WTC11 (cell line): ENCODE data around the gene CDH22. TPM values are rescaled to one million over a fixed set of nuclear protein-coding genes. Genes with fewer than 3 reads are reported as not detected.

ENCODE experiments used
- ATAC-seq: fragments of 200-7000 bp; cut with Tn5 transposase; 2 replicates; pipeline ENCODE4 v1.10.0; 2021; ENCODE audit warnings: mild to moderate bottlenecking, moderate library complexity
- CTCF ChIA-PET: fragments of 300-600 bp; sonication (Branson Sonifier 250); formaldehyde crosslinking; loops from one replicate; lab custom pipeline; 2021; ENCODE audit warnings: antibody characterized with exemption; lab: Charles Lee
- POLR2A ChIA-PET: fragments of 350-600 bp; sonication (Branson Sonifier 250); formaldehyde crosslinking; loops from one replicate; lab custom pipeline; 2021; ENCODE audit warnings: antibody characterized with exemption; lab: Charles Lee
- DNase-seq: peaks from one replicate; pipeline ENCODE4 v3.0.0; 2021; ENCODE audit warnings: low spot score
- H3K27ac Mint-ChIP-seq: 2 replicates; pipeline ENCODE4 v1.8.0; 2021; ENCODE audit warnings: mixed read lengths
- H3K27me3 Mint-ChIP-seq: 2 replicates; pipeline ENCODE4 v1.8.0; 2021; ENCODE audit warnings: low read depth, mild to moderate bottlenecking, moderate library complexity, mixed read lengths
- H3K36me3 Mint-ChIP-seq: 2 replicates; pipeline ENCODE4 v1.8.0; 2021; ENCODE audit warnings: mixed read lengths
- H3K4me1 Mint-ChIP-seq: 2 replicates; pipeline ENCODE4 v1.8.0; 2022; ENCODE audit warnings: mixed read lengths
- H3K4me3 Mint-ChIP-seq: 2 replicates; pipeline ENCODE4 v1.8.0; 2021; ENCODE audit warnings: mild to moderate bottlenecking, moderate library complexity, mixed read lengths
- H3K9me3 Mint-ChIP-seq: 2 replicates; pipeline ENCODE4 v1.8.0; 2021; ENCODE audit warnings: mixed read lengths
- ARID4B ChIP-seq: sonication (generic); formaldehyde crosslinking; IDR thresholded peaks from 2 replicates; pipeline ENCODE4 v1.8.0; 2023; ENCODE audit warnings: missing genetic modification reagents, mild to moderate bottlenecking, borderline replicate concordance
- FOXJ3 ChIP-seq: sonication (generic); formaldehyde crosslinking; IDR thresholded peaks from 2 replicates; pipeline ENCODE4 v1.9.0; 2021; ENCODE audit warnings: missing genetic modification reagents, mild to moderate bottlenecking, borderline replicate concordance
- NFATC4 ChIP-seq: fragments of 250-450 bp; sonication (Bioruptor Pico); IDR thresholded peaks from 2 replicates; pipeline ENCODE4 v1.9.0; 2021; ENCODE audit warnings: mild to moderate bottlenecking
- STAT6 ChIP-seq: sonication (generic); formaldehyde crosslinking; conservative IDR thresholded peaks from 2 replicates; pipeline ENCODE4 v1.8.1; 2023; ENCODE audit warnings: mild to moderate bottlenecking, low read depth, missing genetic modification reagents, moderate library complexity
- TCF7 ChIP-seq: sonication (generic); formaldehyde crosslinking; IDR thresholded peaks from 2 replicates; pipeline ENCODE4 v1.8.0; 2022; ENCODE audit warnings: mild to moderate bottlenecking, low read depth, missing genetic modification reagents, moderate library complexity
- USF1 ChIP-seq: sonication (generic); formaldehyde crosslinking; IDR thresholded peaks from 2 replicates; pipeline ENCODE4 v1.8.0; 2022; ENCODE audit warnings: mild to moderate bottlenecking, missing genetic modification reagents
- ZMAT4 ChIP-seq: fragments of 250-450 bp; sonication (Bioruptor Pico); IDR thresholded peaks from 2 replicates; pipeline ENCODE4 v1.9.0; 2021; ENCODE audit warnings: mild to moderate bottlenecking
- ZNF121 ChIP-seq: sonication (generic); formaldehyde crosslinking; IDR thresholded peaks from 2 replicates; pipeline ENCODE4 v1.8.0; 2023; ENCODE audit warnings: missing genetic modification reagents
- ZNF532 ChIP-seq: fragments of 250-450 bp; sonication (Bioruptor Pico); IDR thresholded peaks from 2 replicates; pipeline ENCODE4 v1.9.0; 2021; ENCODE audit warnings: mild to moderate bottlenecking, borderline replicate concordance
- ZNF671 ChIP-seq: fragments of 250-450 bp; sonication (Bioruptor Pico); IDR thresholded peaks from 2 replicates; pipeline ENCODE4 v1.8.0; 2021; ENCODE audit warnings: mild to moderate bottlenecking
- total RNA-seq: library from RNA; stranded (reverse); gene quantifications from 3 replicates; pipeline ENCODE4 v1.2.3, GENCODE V29; 2021

CDH22 gene
- total RNA-seq, 1 experiment from 2014 or later: 0.13 TPM

DNA sequence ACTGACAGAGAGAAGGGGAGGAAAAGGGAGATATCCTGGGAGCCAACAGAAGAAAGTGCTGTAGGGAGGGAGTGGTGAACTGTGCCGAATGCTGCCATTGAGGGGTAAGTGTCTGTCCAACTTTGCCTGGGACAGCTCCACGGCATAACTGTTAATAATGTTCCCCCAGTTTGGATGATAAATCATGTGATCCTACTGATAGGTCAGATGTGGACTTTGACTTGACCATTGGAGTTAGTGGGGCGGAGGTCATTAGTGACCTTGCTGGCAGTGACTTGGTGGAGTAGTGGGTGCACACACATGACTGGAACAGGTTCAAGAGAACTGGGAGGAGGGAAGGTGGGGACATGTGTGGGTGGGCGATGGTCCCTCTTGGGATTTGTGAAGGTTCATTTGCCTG is 50.4 kb downstream of the CDH22 start:
- Mint-ChIP-seq H3K27ac (no peak overlapping the region), H3K4me1 (no peaks in the 10 kb centered on the region), H3K9me3 (no peaks in the 10 kb centered on the region), H3K4me3 (no peak overlapping the region), H3K27me3 (peaks cover 11% of the 10 kb centered on the region), H3K36me3 (no peaks in the 10 kb centered on the region)
- no peak for ATAC-seq
- TF ChIP-seq TCF7 (CRISPR knock-in tag) (no peak), STAT6 (CRISPR knock-in tag) (no peak), ZNF532 (CRISPR knock-in tag) (no peak), ZMAT4 (CRISPR knock-in tag) (no peak)
- DNase-seq: no peak
- ChIA-PET CTCF (no interaction called here), POLR2A (no interaction called here)

DNA sequence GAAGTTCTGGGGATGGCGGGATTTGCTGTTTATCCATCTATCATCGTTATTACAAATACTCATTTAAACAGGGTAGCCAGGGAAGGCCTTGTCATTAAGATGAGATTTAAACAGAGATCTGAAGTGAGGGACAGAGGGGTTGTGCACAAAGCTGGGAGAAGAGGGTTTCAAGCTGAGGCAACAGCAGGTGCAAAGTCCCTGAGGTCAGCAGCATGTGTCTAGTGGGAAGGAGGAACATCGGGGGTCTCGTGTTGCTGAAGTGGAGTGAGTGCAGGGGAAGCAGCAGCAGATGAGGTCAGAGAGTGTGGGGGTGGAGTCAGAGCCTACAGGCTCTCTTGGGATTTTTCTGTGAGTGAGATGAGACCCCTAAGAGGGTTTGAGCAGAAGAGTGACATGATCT is 52.0 kb downstream of the CDH22 start:
- no peaks in the 10 kb centered on the region for H3K9me3 Mint-ChIP-seq
- no peak overlapping the region for H3K4me3 Mint-ChIP-seq
- POLR2A ChIA-PET: interaction anchor here (0.7 kb wide), 1 partner anchor 10 kb away, joined by 3 read pairs; no protein-coding TSS in a partner anchor
- H3K27ac Mint-ChIP-seq: no peak overlapping the region
- ATAC-seq (no peak), DNase-seq (no peak)
- H3K27me3 Mint-ChIP-seq: peaks cover 25% of the 10 kb centered on the region
- CTCF ChIA-PET: no interaction called here
- H3K4me1 Mint-ChIP-seq: no peaks in the 10 kb centered on the region
- TF ChIP-seq ZNF671 (CRISPR knock-in tag) (no peak), FOXJ3 (no peak), ARID4B (CRISPR knock-in tag) (no peak), NFATC4 (CRISPR knock-in tag) (no peak), ZNF121 (CRISPR knock-in tag) (no peak), USF1 (CRISPR knock-in tag) (no peak)
- no peaks in the 10 kb centered on the region for H3K36me3 Mint-ChIP-seq
